ENCODE measurements around the gene DFFA.
"Not testable (repeated sequence)": the region's sequence is repeated elsewhere in the genome, so short reads cannot be mapped to it uniquely, and the experiment has no call there.

Gene DFFA, protein sequence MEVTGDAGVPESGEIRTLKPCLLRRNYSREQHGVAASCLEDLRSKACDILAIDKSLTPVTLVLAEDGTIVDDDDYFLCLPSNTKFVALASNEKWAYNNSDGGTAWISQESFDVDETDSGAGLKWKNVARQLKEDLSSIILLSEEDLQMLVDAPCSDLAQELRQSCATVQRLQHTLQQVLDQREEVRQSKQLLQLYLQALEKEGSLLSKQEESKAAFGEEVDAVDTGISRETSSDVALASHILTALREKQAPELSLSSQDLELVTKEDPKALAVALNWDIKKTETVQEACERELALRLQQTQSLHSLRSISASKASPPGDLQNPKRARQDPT

GRCh38 chr1:10472220-10473144 is at the start of gene DFFA:
Gene DFFA (minus strand): TSS chr1:10472529. CDS start chr1:10472458, 71 bp downstream.
- DNase-seq: peak; percentile 98

- no peak for DNase-seq
Observed at GRCh38 chr1:10521537-10522157, 49.3 kb upstream of the DFFA start.

- no peak for DNase-seq
Observed at GRCh38 chr1:10520952-10521351, 48.6 kb upstream of the DFFA start.

- DNase-seq: no peak
Observed at GRCh38 chr1:10520497-10520896, 48.2 kb upstream of the DFFA start.

DNA sequence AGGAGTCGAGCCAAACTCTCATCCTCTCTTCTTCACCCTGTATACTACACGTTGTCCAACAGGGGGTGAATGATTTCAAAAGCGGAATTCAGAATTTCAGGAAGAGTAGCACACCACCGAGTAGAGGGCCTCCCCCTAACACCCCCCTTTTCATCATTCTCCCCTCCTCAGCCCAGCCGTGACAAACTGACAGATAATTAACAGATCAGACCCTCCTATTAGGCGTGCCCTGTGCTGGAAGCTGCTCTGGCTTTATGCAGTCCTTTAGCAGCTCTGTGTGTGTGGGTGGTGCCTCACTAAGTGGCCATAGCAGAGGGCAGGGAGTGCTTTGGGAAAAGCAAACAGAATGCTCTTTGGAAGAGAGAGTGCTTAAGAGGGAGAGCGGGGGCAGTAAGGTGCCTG is 46.7 kb upstream of the DFFA start:
- no peak for DNase-seq

GRCh38 chr1:10517677-10517982 is 45.3 kb upstream of the DFFA start:
- no peak for DNase-seq

GRCh38 chr1:10516925-10517676 is 44.8 kb upstream of the DFFA start:
- DNase-seq: no peak

DNA sequence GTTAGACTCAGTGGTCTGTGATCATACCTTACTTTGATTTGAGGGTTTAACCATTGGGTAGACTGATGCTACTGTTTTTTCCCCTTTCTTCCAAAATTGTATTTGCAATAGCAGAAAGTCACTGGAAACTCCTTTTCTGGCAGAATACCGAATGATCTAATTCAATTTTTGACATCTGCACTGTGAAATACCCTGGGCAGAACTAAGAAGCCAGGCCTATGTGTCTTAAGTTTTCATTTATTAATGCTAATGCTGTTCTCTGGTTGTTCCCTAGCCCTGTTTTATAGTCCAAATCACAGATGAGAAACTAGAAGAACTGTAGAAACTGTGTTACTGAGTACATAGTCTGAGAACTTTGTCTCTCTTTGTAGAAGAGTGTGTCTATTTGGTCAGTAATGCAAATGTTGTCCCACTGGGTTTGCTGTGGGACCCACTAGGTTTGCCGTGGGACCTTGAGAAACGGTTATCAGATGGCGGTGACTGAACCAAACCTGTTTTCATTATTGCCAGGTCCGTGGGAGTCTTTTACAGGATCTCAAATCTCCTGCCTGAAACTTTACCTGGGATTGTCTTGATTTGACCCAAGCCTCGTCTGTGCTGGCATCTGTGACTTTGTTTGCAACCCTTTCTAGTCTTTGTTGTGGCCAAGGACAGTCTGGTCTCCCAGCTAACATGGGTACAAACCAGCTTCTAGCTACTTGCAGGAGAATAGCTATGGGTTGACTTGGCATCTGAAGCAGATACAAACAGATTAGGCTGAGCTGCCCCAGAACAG is 43.8 kb upstream of the DFFA start:
- no peak for DNase-seq

DNA sequence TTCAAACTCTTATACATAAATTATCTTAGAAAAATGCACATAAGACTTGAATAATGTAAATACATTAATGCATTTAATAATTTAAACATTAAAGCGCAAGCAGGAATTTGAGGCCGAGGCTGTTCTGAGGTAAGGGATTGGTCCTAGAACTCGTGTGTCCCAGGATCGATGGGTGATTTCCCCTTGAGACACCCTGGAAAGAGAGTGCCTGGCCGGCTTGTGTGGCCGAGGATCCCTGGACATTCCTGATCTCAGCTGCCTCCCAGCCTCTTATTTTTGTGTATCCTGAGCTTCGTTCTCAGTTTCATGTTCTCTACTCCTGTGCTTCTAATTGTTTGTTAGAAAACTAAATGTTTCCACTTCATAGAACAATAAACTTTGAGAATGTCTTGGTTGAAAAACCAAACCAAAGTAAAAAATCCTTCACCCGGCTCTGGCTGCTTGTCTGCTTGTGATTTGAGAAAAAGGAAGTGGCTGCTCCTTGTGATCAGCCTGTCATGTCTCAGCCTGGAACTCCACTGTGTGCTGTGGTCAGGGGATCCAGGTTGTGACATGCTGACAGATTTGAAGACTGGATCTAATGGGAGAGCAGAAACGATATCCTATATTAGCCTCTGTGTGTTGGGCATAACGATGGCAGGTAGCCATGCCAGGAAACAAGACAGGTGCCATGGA is 43.1 kb upstream of the DFFA start:
- DNase-seq: no peak

GRCh38 chr1:10514490-10515235 is 42.3 kb upstream of the DFFA start:
- DNase-seq: peak; percentile 19

- DNase-seq: no peak
Observed at GRCh38 chr1:10513199-10513598, 40.9 kb upstream of the DFFA start.

GRCh38 chr1:10511494-10511885 is 39.2 kb upstream of the DFFA start:
- DNase-seq: peak; percentile 8

DNA sequence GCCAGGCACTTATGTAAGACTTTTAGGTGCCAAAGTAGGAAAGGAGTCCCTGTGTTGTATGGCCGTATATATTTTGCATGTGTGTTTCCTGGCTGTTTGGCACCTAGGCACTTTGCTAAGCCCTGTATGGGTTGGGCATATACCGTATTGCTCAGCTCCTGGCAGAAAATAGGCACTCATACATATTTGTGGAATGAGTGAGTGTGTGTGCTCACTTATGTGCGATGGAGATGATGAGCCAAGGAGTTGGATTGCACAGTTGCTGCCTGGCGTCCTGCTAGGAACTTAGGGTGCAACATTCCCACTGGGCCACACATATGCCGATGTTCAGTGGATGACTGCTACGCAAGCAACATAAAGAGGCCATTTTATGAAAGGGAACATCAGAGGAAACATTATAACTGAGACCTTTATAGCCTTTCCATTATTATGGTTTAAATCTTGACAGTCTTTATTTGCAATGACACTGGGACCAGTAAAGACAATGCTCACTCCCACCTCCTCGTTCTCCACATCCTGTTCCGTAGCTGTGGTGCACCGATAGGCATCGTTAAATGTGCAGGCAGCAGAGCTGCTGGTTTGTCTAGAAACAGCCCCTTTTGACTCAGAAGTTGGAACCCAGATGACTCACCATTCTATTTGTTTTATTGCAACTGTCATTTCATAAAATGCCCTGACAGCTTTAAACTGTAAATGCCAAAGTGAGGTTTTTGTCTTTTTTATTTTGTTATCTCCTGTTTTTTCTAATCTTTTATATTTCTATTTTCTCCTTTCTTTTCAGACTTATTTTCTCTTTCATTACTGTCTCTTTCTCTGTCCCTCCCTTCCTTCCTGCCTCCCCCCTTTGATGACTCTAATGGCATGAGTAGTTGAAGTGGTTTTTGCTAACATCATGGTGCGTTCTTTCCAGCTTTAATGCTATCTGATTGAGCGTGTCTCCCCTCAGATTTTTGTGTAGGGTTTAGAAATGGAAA is 38.5 kb upstream of the DFFA start:
- peak; percentile 95 for DNase-seq

DNA sequence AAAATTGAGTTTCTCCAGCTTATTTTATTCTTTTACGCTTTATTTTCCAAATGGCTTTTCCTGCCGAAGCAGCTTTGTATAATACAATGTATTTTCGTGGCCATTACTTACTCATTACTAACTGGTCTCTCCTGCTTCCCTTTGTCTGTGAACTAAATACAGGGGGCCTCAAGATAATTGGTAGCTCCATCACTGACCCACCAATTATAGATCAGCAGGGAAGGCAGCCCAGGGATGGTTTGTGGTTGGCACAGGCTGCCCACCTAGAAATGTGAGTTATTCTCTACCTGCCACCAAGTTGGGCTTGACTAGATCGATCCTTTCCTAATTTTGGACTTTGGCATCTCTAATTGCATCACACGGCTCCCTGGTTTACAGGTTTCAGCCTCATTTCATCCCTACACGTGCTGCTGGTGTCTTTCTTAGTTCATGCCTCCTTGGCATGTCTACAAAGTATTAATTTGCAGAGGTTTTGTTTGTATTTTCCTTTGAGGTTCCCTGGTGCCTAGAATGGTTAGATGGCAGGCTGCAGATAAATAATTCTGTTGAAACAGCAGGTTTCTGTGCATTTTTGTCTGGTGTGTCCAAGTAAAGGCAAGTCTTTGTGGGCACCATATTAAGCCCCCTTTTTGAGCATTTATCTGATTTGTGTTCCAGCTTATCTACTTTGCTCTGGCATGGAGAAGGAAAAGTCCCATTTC is 37.6 kb upstream of the DFFA start:
- no peak for DNase-seq

DNA sequence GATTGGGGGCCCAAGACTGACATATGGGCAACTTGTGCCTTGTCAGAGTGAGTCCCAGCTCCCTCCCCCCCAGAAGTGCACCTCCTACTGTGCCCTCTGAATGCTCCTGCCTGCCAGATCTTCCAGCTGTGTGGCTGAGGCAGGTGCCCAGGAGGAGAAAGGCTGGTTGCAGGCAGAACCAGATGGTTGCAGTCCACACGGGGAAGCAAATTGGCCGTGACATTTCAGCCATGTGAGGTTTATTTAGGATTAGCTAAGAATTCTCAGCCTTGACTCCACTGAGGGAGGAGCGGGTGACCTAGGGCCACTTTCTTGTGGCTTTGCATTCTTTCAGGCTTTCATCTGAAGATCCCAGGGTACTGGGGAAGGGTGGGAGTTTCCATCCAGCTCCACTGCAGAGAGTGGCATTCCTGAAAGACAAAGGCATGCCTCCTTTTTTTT is 36.2 kb upstream of the DFFA start:
- DNase-seq: peak; percentile 63

- DNase-seq: peak; percentile 86
Observed at GRCh38 chr1:10507111-10507879, 35.0 kb upstream of the DFFA start.

DNA sequence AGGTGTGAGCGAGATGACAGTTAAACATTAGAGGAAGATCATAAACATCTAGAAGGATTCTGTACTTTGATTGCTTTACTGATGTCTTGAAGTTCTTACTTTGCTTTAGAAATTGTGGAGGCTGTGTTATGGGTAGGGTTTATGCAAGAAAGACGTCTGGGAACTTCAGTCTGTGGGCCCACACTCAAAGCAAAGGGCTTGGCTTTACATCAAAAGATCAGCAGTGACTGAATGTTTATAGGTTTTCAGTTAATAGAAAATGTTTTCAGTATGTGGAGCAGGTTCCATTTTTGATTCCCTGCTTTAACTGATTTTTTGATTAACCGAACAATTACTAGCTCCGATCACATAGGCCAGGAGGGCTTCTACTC is 34.3 kb upstream of the DFFA start:
- no peak for DNase-seq

DNA sequence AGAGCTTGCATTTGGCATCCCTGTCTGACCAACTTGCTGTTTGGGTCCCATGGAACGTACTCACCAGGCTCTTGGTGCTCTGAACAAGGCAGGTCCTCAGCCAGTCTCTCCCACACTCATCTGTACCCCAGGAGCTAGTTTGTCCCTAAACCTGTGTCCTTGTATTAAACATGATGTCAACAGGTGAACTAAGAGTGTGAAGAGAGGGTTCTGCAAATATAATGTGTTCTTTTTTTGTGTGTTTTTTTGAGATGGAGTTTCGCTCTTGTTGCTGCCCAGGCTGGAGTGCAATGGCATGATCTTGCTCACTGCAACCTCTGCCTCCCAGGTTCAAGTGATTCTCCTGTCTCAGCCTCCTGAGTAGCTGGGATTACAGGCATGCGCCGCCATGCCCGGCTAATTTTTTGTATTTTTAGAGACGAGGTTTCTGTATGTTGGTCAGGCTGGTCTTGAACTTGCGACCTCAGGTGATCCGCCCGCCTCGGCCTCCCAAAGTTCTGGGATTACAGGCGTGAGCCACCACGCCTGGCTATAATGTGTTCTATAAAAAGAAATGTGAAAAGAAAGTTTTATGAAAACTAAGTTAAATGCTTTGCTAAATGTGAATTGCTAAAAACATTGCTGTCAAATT is 33.8 kb upstream of the DFFA start:
- not testable (repeated sequence) for DNase-seq

All from HCEC 1CT (cell line).